ENCODE results near the gene SURF4.
A peak's percentile ranks its signal among the peaks of the same experiment; 100 is the strongest.
"Not testable (repeated sequence)": the region's sequence is repeated elsewhere in the genome, so short reads cannot be mapped to it uniquely, and the experiment has no call there.

Gene SURF4

GRCh38 chr9:133397370-133397769 lies 21.5 kb upstream of the SURF4 start:
- no peak for DNase-seq

- no peak for DNase-seq
These were observed 21.1 kb upstream of the SURF4 start for GRCh38 chr9:133396952-133397351.

- DNase-seq, result no peak
These were observed 18.9 kb upstream of the SURF4 start for GRCh38 chr9:133394687-133395271.

GRCh38 chr9:133393399-133393798 lies 17.5 kb upstream of the SURF4 start:
- DNase-seq, result no peak

- not testable (repeated sequence) for DNase-seq
These were observed 16.4 kb upstream of the SURF4 start for GRCh38 chr9:133392308-133392707.

GRCh38 chr9:133391449-133391848 lies 15.6 kb upstream of the SURF4 start:
- not testable (repeated sequence) for DNase-seq

GRCh38 chr9:133390713-133391112 lies 14.9 kb upstream of the SURF4 start:
- DNase-seq, result no peak

GRCh38 chr9:133389562-133389961 lies 13.7 kb upstream of the SURF4 start:
- no peak for DNase-seq

GRCh38 chr9:133389025-133389557 lies 13.2 kb upstream of the SURF4 start:
- no peak for DNase-seq

- no peak for DNase-seq
These were observed 11.8 kb upstream of the SURF4 start for GRCh38 chr9:133387680-133388079.

- no peak for DNase-seq
These were observed 10.5 kb upstream of the SURF4 start for GRCh38 chr9:133386338-133386737.

- DNase-seq, result no peak
These were observed 9.6 kb upstream of the SURF4 start for GRCh38 chr9:133385452-133385851.

- DNase-seq, result no peak
These were observed 9.0 kb upstream of the SURF4 start for GRCh38 chr9:133384736-133385321.

- no peak for DNase-seq
These were observed 7.6 kb upstream of the SURF4 start for GRCh38 chr9:133383438-133383837.

- DNase-seq, result no peak
These were observed 6.8 kb upstream of the SURF4 start for GRCh38 chr9:133382507-133383141.

GRCh38 chr9:133380734-133381133 lies 4.9 kb upstream of the SURF4 start:
- DNase-seq, result no peak

- no peak for DNase-seq
These were observed 3.6 kb upstream of the SURF4 start for GRCh38 chr9:133379153-133380086.

- DNase-seq, result no peak
These were observed 2.6 kb upstream of the SURF4 start for GRCh38 chr9:133378408-133378962.

- DNase-seq, result no peak
These were observed 1.9 kb upstream of the SURF4 start for GRCh38 chr9:133377721-133378216.

GRCh38 chr9:133377280-133377679 lies 1.4 kb upstream of the SURF4 start:
- not testable (repeated sequence) for DNase-seq

GRCh38 chr9:133375116-133375723 lies 640 bp downstream of the SURF4 start:
- DNase-seq, result no peak

- DNase-seq, result peak; percentile 20 to 57
These were observed 1.2 kb downstream of the SURF4 start for GRCh38 chr9:133374612-133375115.
